Stimulated activated CD8-positive, alpha-beta memory T cell treated with anti-CD3 and anti-CD28 coated beads, Interleukin-12 subunit alpha, Interleukin-12 subunit beta, amount 100 ng/mL, for 24 hours (primary cell): ENCODE measurements around the gene SETBP1.

ENCODE experiments used
- DNase-seq: peaks from one replicate; pipeline ENCODE4 v3.0.0-alpha.2; 2020; ENCODE audit errors: extremely low read depth

Gene SETBP1

DNA sequence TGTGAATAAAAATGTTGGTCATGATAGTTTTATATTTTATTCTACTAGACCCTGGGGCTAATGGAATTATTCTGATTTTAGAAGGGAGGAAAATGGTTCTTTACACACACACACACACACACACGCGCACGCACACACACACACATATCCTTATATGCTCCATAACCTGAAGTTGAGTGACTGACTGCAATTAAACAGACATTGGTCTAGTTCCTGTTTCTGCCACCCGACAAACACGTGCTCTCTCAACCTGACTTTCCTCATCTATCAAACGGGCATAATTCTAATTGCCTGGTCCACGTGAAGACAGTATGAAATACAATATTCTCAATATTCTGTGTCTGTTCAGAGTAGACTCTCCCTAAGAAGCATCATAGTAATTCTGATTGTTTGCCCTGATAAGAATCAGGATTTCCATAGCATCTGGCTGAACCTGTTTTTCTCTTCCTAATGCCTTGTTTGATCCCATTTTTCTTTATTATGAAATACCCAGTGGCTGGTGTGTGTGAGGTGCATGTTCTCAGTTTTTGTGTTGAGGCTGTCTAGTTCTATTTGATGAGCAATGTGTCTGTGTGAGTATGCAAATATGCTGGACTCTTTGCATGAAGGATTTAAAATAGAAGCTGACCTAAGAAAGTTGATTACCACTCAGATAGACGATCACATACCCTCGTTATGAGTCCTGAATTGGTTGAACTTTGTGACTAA is 51.0 kb downstream of the SETBP1 start:
- no peak for DNase-seq

DNA sequence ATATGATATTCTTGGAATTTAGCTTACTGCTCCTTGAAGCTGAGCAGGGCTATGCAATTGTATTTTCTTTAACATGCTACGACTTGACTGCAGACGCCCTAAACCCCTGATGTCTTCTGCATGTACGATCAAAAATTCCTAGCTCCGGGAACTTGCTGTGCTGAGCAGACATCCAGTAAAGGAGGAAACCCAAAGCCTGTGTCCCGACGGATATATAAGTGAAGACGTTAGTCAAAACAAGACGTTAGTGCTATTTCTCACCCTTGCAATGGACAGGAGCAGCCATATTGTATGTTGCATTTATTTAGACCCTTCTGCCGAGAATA is 51.5 kb downstream of the SETBP1 start:
- DNase-seq: no peak

DNA sequence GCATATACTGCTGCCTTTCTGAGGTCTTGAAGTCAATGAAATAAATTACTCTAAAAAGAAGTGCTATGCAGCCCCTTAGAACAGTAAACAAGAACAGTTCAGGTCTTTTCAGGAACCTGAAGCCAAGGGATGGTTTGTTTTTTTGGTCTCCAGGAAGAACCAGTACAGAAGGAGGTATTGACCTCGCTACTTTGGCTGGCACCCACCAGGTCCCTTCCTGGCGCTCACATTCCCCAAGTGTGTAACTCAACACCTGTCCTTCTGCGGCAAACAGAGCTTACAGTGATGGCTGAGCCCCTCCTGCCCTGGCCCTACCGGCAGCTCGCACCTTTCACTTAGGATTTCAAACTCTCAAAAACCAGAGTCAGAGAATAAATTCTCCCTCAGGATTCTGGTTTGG is 51.9 kb downstream of the SETBP1 start:
- DNase-seq: no peak

DNA sequence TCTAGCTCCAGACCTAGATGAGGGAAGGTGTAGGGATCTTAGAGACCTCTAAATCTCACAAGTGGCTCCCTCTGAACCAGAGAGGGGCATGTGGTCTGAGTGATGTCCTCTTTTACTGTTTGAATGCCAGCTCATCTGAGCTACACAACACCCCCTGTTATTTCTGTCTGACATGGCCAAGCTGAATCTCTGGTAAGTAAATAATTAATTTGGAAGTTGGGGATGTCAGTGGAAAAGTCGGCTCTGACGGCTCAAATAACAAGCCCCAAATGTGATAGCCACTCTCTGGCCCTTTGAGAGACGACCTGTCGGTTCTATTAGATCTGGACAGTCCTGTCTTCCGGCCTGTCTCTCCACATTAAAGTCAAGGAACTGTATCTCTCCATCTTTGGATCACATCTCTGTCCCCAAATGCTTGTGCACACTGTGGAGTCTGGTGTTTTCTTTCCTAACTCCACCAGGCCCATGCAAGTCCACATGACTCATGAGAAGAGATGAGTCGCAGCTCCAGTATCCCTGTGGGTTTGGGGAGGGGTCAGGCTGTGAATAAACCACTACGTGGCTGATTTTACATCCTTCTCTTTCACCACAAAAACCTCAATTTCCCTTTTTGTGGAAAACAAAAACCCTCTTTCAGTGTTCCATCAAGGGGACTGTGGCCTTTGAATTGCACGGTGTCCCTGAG is 52.5 kb downstream of the SETBP1 start:
- DNase-seq: no peak

DNA sequence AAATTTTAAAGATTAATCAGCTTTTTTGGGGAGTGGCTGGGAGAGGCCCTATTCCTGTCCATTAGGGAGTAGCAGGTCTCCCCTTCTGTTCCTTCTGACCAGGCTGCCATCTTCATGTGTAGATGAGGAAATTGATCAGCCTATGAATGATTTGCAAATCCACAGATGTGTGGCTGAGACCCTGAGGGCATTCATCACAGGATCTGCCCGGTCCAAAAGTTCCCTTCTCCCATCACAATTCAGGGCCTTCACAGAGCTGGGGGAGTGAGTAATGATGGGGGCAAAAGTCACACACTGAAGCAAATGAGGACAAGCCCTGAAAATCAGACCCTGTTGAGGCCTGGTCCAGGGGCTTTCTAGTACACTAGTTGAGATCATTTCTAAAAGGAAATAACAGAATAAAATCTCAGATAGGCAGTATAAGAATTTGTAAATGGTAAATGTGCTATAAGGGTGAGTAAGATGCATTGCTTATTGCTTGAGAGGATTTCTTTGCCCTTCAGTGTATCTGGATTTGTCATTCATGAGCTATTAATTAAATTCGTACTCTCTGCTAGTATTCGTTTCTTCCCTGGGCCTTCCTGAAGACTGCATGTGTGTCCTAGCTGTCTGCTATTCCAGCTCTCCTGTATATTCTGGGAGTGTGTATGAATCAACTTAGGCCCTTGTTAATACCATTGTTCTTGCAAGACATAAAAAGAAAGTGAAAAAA is 53.2 kb downstream of the SETBP1 start:
- DNase-seq: no peak

DNA sequence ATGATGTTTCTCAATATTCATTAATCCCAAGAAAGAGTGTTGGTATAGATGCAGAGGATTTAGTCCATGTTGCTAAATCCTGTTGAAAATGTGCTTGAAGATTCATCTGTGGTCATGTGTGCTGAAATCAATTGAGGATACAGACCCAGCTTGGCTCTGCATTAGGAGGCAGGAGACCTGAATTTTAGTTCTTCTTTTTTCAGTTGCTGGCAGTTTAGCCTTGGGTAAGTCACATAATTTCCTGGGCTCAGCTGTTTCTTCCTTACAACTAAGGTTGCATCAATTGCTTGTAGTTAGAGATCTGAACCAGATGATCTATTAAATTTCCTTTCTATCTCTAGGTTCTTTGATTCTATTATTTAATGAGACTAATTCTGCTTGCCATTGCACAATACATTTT is 54.4 kb downstream of the SETBP1 start:
- DNase-seq: no peak

DNA sequence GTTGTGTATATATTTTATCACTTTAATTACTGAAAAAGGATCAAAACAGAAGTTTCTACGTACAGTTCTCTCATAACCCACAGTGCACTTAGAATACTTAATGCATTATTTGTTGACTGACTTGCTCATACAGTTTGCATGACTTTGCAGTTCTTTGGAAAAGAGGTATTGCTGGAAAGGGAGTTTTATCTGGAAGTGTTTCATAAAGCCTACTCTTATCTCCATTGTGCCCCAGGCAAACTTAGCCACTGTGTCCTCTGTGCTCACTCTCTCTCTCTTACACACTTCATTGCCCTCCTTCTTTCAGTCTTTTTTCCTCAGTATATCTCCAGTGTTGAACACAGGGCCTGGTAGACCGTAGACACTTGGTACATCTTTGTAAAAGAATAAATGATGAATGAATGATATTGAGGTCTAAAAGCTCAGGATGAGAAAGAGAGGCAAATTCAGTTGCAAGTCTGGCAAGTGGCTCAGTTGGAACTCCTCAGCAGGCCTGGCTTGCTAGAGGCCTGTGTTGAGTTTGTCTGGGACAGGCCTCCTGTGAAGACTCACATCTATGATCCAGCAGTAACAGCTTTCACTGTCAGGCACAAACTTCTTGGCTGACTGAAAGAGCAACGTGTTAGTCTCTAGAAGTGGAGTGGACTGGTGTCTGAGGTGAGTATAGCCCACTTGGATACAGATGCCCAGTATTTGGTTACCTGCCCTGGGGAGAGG is 56.1 kb downstream of the SETBP1 start:
- DNase-seq: no peak

DNA sequence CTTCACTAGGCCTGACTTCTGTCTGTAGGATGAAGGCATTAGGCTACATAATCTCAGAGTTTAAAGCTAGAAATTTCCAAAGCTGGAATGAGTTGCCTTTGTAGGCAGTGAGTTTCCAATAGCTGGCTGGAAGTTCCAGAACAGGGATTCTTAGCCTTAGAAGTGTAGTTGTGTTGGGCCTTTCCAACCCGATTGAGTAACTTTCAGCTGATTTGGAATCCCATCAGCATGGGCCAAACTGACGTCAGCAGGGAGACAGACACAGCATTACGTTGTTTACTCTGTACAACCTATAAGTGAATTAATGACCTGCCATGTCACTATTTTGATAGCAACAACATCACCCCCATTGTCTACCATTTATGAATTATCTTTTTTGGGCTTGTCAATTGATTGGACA is 56.9 kb downstream of the SETBP1 start:
- no peak for DNase-seq

DNA sequence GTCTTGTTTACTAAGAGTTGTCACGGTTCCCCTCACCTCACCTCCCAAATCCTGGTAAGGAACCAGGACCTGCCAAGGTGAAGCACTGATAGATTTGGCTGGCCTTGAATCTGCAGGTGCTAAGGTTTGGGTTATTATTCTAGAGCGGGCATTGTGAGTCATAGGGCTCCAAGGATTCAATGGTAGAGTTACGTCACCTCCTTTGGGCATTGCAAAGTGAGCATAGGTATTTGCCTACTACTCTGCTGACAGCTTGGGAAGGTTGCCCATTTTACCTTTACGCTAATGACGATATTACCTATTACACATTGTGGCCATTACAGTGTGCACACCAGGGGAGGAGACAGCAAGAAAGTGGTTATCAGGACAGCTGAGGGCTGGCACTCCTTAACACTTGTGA is 59.3 kb downstream of the SETBP1 start:
- no peak for DNase-seq

DNA sequence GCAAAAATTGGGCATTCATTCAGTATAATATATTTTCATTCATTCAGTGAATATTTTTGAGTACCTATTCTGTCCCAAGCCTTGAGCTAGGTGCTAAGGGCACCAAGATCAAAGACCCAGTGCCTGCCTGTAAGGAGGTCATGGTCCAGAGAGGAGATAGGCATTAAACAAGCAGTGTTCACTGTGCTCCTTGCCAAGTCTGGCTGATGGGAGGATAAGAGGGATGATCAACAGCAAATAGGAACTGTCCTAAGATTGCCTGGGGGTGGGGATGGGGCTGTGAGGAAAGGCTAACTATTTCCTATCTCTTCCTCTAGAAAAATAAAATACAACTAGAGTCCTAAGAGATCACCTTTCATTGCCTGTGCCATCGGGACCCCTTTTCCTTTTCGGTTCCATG is 60.4 kb downstream of the SETBP1 start:
- no peak for DNase-seq

DNA sequence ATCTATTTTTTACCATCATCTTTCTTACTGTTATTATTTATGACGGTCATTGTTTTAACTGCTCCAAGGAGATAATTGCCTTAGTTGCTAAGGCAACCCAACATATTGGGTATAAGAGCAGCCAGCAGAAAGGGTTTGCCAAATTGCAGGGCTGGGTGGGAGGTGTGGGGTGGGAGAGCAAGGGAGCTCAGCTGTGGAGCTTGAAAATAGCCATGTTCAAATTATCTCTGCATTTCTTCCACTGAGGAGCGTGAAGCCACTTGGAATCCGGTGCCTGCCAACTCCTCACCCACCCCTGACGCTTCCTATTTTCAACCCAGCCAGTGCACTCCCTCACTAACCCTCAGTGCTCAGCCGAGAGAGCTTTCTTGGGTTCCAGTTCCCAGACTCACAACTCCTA is 60.8 kb downstream of the SETBP1 start:
- no peak for DNase-seq

DNA sequence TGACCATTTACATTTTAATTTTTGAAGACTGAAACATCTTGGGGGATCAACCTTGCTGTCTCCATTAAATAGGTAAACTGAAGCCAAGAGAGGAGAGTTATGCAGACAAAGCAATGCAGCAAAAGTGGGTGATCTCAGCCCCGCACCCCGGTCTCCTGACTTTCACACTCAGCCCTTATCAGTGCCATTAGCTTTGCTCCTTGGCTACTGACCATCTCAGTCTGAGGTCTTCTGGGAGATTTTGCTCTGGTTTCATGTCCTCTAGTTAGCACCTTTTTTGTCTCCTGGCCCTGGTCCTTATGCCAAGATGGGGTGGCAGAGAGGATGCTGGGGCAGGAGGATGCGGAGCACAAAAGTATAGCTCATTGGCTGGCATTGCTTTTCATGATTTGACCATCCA is 61.4 kb downstream of the SETBP1 start:
- no peak for DNase-seq

DNA sequence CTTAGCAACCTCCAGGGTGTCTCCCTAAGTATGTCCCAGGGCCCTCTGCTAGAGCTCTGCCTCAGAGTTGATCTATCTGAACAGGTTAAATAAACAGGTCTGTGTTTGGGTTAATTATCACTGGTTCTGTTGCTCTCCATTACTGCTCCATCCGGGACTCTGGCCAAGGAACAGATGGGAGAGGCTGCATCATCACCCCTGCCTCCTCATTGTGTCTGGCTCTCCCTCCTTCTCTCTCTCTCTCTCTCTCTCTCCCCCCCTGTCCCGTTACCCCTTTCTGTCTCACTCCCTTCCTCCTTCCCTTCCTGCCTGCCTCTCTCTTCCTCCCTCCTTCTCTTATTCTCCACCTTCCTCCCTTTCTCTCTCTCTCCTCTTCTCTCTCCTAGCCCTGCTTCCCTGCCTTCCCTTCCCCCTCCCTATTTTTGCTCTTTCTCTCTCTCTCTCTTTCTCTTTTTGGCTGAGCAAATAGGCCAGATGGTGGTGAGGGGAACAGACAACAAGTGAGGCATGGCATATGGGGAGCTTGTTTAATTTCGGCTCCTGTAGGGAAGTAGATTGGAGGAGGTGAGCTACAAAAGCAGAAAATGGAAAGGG is 62.1 kb downstream of the SETBP1 start:
- no peak for DNase-seq

DNA sequence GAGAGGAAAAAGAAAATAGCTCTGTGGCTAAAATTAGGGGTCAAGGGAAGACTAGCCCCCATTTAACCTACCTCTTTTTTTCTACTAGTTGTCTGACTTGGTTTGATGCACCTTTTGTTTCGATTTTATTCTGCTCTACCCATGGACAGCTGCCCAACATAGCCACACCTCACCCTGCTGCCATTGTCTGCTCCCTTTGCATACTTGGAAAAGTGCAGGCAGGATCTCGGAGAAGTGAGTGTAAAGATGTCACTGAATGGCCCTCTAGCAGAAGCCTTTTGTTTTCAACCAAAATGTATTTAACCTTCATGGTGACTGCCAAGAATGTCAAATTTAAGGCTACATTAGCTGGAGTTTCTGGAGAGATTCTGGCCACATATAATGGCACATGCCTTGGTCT is 62.9 kb downstream of the SETBP1 start:
- DNase-seq: no peak

DNA sequence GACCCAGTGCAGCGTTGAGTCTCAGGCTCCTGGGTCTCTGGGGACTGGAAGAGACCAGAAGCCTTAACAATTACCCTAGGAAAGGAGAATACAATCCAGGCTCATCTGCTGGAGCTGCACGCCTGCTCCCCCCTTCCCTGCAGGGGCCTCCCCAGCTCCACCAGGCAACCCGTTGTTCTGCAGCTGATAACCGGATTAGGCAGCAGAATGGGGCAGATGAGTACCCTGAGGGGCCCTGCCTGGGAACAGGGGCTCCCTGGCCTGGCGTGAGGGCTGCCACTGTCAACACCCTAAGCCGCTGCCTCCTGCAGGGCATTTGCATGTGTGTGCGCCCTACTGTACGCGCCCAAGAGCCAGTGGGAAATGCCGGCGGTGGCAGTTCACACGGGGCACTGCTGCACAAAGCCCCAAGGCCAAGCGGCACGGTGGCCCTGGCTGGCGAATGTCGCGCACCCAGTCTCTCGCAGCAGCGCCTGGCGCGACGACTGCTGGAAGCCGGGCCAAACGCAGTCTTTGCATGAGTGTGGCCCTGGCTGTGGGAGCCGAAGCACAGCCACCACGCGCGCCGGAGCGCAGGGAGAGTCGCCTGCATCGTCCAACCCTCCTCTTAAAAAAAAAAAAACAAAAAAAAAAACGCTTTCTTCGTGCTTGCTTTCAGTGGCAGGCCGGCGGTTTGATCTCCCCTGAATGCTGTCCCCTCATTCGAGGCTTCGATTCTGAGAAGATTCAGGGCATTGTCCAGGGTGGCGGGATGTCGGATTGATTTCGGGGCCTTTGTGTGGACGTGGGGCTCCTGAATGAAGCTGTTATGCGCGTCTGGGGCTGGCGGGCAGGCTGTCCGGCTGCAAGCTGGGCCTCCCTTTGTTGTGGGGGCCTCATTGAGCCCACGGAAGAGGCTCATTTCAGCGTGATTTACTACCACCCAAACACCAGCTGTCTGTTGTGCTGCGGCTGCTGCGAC is 63.8 kb downstream of the SETBP1 start:
- no peak for DNase-seq

DNA sequence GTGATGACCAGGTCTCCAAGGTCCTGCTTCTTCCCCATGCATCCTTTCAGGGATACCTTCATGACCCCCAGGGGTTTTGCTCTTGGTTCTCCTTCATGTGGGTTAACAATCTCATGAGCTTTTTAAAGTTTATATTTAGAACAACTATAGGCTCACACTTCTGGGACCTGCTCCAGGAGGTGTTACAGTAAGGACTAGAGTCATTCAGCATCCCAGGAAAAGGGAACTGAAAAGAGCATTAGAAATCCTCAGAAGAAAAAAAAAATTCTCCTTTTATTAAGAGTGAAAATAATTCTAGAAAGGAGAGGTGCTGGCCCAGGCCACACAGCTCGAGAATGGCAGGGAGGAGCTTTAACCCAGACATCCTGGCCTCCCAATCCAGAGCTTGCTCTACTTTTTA is 66.5 kb downstream of the SETBP1 start:
- no peak for DNase-seq

DNA sequence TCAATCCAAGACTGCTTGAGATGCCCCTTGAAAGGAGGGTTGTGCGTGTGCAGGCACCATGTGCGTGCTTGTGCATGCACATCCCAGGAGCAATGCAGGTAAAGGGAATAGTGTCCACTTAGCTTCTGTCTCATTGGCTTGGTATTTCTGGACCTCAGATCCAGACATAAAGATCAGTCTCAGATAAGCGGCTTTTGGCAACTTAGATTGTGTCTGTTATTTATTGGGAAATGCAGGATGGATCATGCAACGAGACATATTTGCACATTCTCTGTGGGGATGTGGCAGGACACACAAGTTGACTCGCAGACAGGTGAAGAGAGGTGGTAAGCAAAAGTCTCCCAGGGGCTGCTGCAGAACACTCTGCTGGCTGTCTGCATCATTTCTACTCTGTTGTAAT is 67.9 kb downstream of the SETBP1 start:
- no peak for DNase-seq

DNA sequence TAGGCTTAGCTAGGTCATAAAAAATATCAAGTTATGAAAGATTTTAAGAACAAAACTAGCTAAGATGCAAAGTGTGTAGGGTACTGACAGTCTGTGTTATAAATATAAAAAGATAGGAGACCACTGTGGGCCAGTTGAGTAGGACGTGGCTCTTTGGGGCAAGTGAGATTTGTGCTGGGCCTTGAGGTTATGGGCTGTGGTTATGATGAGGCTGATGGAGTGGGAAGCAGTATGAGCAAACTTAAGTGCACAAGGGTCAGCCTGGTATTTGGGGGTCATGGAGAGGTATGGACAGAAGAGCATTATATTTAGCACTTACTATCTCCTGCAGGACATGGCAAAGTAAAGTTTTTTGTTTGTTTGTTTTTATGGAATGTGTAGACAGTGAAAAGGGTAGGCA is 70.1 kb downstream of the SETBP1 start:
- no peak for DNase-seq

DNA sequence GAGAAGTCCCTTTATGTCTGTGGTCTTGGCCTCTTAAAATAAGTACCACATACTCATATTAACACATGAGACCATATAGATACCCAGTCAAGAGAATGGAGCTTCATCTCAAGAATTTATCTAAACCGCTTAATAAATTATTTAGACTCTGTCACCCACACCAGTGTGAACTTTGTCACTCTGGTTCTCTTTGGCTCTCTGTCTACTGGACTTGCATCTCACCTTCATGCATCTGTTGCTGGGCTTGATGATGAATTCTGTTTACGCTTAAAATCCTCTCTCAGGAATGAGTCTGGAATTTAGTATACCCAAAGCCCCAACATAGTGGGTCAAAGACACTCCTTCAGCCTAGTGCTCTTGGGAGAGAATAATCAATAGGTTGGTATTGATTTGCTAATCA is 73.9 kb downstream of the SETBP1 start:
- DNase-seq: no peak

DNA sequence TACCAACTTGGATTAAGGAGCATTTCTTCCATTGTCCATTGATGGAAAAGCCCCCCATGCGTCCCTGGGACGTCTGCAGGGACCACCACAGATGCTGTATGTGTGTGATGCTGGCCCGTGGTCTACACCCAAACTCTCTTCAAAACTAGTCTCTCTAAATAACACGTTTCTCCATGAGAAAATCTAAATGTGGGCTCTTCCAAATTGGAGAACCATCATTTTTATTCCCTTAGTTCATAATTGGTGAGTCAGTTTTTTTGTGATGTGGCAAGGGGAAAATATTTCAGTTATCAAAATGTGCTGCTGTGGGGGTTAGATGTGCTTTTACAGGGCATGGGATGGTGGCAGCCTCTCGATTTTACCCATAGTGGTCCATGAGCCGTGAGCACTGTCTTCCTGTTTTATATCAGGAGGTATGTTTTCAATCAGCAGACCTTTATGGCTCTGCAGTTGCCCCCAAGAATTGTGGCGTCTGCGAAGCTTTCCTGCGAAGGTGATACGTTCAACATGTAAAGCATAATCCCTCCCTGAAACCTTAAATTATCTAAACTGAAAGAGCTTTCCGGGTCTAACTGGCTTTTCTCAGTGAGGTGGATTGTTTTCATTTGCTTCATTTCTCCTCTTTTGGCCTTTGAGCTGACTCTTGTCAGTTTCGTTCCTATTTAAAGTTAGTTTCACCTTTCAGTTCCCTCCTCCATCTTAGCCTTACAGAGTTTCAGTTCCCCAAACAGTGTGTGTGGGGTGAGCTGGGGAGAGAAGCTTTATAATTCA is 78.4 kb downstream of the SETBP1 start:
- peak; percentile 10 for DNase-seq
